Mesendoderm (in vitro differentiated cells): ENCODE results near the gene DYRK3.

Experiments
- DNase-seq: peaks from one replicate; pipeline ENCODE4 v3.0.0; 2013
- H2AK5ac ChIP-seq: 2 replicates; pipeline ENCODE4 v1.6.1; 2013; ENCODE audit warnings: low read length, inconsistent platforms
- H2BK120ac ChIP-seq: 2 replicates; pipeline ENCODE4 v1.6.1; 2013; ENCODE audit warnings: low read depth, mild to moderate bottlenecking, low read length, moderate library complexity, mixed read lengths
- H2BK15ac ChIP-seq: replicated peaks from 2 replicates; pipeline ENCODE4 v1.6.1; 2013; ENCODE audit warnings: low read depth, mild to moderate bottlenecking, moderate library complexity
- H2BK5ac ChIP-seq: 2 replicates; pipeline ENCODE4 v1.6.1; 2013; ENCODE audit warnings: low read length, inconsistent platforms
- H3K18ac ChIP-seq: 2 replicates; pipeline ENCODE4 v1.6.1; 2013; ENCODE audit warnings: mild to moderate bottlenecking, low read length, mixed read lengths
- H3K23ac ChIP-seq: one replicate; pipeline ENCODE4 v1.6.1; 2013; ENCODE audit warnings: low read length
- H3K27ac ChIP-seq: 2 replicates; pipeline ENCODE4 v1.5.1; 2013; ENCODE audit warnings: low read depth, mild to moderate bottlenecking, inconsistent platforms, low read length, moderate library complexity
- H3K27me3 ChIP-seq: 2 replicates; pipeline ENCODE4 v1.6.1; 2013; ENCODE audit warnings: low read length, control low read depth, mild to moderate bottlenecking, inconsistent platforms; ENCODE audit not compliant: insufficient read depth, poor library complexity
- H3K36me3 ChIP-seq: 2 replicates; pipeline ENCODE4 v1.6.1; 2013; ENCODE audit warnings: low read length, inconsistent platforms; ENCODE audit not compliant: control insufficient read depth, insufficient read depth
- H3K4ac ChIP-seq: one replicate; pipeline ENCODE4 v1.6.1; 2013; ENCODE audit warnings: low read depth, mild to moderate bottlenecking, low read length, moderate library complexity
- H3K4me1 ChIP-seq: 2 replicates; pipeline ENCODE4 v1.6.1; 2013; ENCODE audit warnings: low read depth, low read length, inconsistent platforms; ENCODE audit not compliant: control insufficient read depth
- H3K4me2 ChIP-seq: 2 replicates; pipeline ENCODE4 v1.6.1; 2013; ENCODE audit warnings: low read length
- H3K4me3 ChIP-seq: 2 replicates; pipeline ENCODE4 v1.5.1; 2013; ENCODE audit warnings: mild to moderate bottlenecking, low read length
- H3K56ac ChIP-seq: one replicate; pipeline ENCODE4 v1.6.1; 2013; ENCODE audit warnings: low read length
- H3K79me1 ChIP-seq: 2 replicates; pipeline ENCODE4 v1.6.1; 2013; ENCODE audit warnings: low read length, inconsistent platforms
- H3K79me2 ChIP-seq: 2 replicates; pipeline ENCODE4 v1.6.1; 2013; ENCODE audit warnings: mild to moderate bottlenecking, low read length; ENCODE audit not compliant: control insufficient read depth, insufficient read depth
- H3K9ac ChIP-seq: 2 replicates; pipeline ENCODE4 v1.6.1; 2013; ENCODE audit warnings: low read length, inconsistent platforms
- H4K5ac ChIP-seq: one replicate; pipeline ENCODE4 v1.6.1; 2013; ENCODE audit warnings: low read length
- H4K8ac ChIP-seq: one replicate; pipeline ENCODE4 v1.6.1; 2013; ENCODE audit warnings: low read depth, mild to moderate bottlenecking, control low read depth, low read length, moderate library complexity
- WGBS: extraction: QIAGEN DNeasy Blood & Tissue Kit; methylation state at CpG from one replicate; pipeline ENCODE4 v1.1.7; 2013; ENCODE audit warnings: low lambda C conversion rate, missing lambda C conversion rate; ENCODE audit not compliant: insufficient coverage; ENCODE audit errors: extremely low coverage; 5-methylcytosine and 5-hydroxymethylcytosine counted together

The DYRK3 gene

DNA sequence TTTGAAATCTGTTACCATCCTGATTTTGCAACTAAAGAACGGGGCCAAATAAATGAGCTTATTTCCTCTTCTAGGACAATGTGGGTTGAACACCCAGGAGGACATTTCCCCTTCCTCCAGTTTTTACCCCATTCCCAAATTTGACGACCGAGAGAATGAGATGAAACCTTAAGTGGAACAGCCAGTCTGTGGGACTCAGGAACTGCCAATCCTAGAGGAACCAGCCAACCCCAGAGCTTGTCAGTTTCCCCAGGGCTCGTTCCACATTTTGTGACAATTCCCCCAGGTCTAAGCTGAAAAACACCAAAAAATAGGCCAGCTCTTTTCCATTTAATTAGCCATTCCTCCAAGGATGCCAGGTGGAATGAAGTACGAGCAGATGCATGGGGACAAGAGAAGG is 28.0 kb downstream of the DYRK3 start:
- Histone ChIP-seq H3K4me1 (peaks cover 9% of the 10 kb centered on the region), H3K79me1 (no peaks in the 10 kb centered on the region), H3K4me2 (no peak overlapping the region), H2BK120ac (no peak overlapping the region), H4K5ac (no peak overlapping the region), H3K79me2 (no peaks in the 10 kb centered on the region), H3K4me3 (no peak overlapping the region), H2BK5ac (no peak overlapping the region), H4K8ac (no peak overlapping the region), H3K36me3 (no peaks in the 10 kb centered on the region), H3K56ac (no peak overlapping the region), H2BK15ac (no peak overlapping the region), H3K27me3 (no peaks in the 10 kb centered on the region), H2AK5ac (no peak overlapping the region), H3K27ac (no peak overlapping the region), H3K23ac (no peak overlapping the region), H3K9ac (no peak overlapping the region), H3K18ac (no peak overlapping the region), H3K4ac (no peak overlapping the region)
- DNase-seq: no peak
- no CpG with 5 or more reads among the region's 5 CpGs for WGBS

DNA sequence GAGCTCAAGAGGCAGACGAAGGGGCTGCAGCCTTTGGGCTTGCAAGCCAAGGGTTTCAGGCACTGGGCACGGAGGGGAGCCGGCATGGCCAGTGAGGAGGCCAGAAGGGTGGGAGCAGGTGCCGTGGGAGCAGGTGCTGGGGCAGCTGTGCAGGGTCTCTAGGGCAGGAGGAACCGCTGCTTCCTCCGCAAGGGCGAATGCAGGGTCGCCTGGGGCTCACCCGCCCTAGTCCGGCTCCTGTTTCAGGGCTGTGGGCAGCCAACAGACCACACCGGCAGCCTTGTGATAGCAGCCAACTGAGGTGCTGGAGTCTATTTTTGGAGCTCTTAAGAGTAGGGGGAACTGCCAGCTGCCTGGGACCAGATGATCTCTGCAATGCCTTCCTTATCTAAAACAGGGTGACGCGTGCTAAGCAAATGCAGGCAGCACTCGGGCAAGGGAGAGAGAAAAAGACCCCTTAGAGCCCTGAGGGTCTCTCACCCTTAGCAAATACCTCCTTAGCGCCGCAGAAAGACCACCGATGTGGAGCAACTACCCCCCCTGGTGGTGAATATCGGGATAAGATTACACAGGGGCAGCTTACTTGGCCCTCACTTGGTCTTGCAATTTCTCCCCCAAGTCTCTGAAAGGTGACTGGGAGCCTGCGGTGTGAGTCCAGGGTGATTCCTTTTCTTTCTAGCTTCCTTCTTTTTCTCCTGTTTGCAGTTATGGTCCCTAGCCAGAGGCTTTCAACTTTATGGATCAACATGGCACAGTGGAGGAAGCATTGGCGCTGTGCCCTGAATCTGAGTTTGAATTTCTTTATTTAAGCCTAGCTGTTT is 28.7 kb downstream of the DYRK3 start:
- Histone ChIP-seq H3K4me2 (peak overlapping the region; percentile 21), H3K4me3 (no peak overlapping the region), H3K27me3 (no peaks in the 10 kb centered on the region), H2BK5ac (no peak overlapping the region), H3K36me3 (no peaks in the 10 kb centered on the region), H3K27ac (no peak overlapping the region), H3K56ac (peak overlapping the region; percentile 65), H3K79me2 (no peaks in the 10 kb centered on the region), H2BK120ac (no peak overlapping the region), H3K4me1 (peaks cover 13% of the 10 kb centered on the region), H3K9ac (peak overlapping the region; percentile 16), H3K23ac (no peak overlapping the region), H3K18ac (no peak overlapping the region), H4K5ac (no peak overlapping the region), H2AK5ac (no peak overlapping the region), H3K4ac (no peak overlapping the region), H3K79me1 (no peaks in the 10 kb centered on the region), H4K8ac (no peak overlapping the region), H2BK15ac (no peak overlapping the region)
- no CpG with 5 or more reads among the region's 20 CpGs for WGBS
- DNase-seq: peak; percentile 86

DNA sequence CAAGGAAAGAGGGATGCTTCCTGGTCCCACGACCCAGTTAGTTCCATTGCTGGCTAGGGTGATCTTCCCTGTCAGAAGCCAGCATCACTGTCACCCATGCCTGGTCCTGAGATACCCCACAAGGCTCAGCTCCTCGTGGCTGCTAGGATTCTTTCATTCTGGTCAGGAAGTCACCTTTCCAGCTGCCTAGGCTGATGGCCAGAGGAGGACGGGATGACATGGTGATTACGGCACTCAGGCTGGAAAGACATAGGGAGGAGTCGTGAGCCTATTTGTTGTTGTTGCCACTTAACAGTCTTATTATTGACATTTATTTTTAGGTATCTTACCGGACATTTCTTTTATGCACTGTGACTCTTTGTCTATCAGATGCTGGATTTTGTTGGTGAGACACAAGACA is 29.4 kb downstream of the DYRK3 start:
- Histone ChIP-seq H3K9ac (no peak overlapping the region), H3K4me3 (no peak overlapping the region), H4K8ac (no peak overlapping the region), H3K27me3 (no peaks in the 10 kb centered on the region), H3K79me1 (no peaks in the 10 kb centered on the region), H3K4ac (no peak overlapping the region), H3K56ac (no peak overlapping the region), H2AK5ac (no peak overlapping the region), H3K23ac (no peak overlapping the region), H4K5ac (no peak overlapping the region), H3K79me2 (no peaks in the 10 kb centered on the region), H3K4me2 (no peak overlapping the region), H2BK5ac (no peak overlapping the region), H2BK15ac (no peak overlapping the region), H3K18ac (no peak overlapping the region), H3K36me3 (no peaks in the 10 kb centered on the region), H3K27ac (no peak overlapping the region), H2BK120ac (no peak overlapping the region), H3K4me1 (peaks cover 9% of the 10 kb centered on the region)
- DNase-seq: no peak
- no CpG with 5 or more reads among the region's 6 CpGs for WGBS

DNA sequence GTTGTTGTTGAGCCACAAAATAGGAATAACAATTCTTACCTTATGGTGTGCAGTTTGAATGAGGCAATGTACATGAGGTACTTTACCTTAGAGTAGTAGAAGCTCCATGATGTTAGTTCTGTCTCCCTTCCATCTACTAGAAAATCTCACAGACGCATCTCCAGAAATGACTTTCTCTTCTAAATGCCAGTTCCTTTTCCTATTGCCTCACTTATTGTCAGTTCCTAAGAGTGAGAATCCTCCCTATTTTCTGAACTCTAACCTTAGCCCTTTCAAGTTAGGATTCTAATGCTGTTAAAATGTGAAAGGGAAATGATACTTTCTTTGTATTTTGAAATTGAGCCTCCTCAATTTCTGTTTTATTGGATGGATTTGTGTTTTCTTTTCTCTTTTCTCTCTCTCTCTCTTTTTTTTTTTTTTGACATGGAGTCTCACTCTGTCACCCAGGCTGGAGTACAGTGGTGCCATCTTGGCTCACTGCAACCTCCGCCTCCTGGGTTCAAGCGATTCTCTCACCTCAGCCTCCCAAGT is 30.8 kb downstream of the DYRK3 start:
- H4K5ac ChIP-seq: no peak overlapping the region
- no CpG with 5 or more reads among the region's 3 CpGs for WGBS
- H3K36me3 ChIP-seq: no peaks in the 10 kb centered on the region

DNA sequence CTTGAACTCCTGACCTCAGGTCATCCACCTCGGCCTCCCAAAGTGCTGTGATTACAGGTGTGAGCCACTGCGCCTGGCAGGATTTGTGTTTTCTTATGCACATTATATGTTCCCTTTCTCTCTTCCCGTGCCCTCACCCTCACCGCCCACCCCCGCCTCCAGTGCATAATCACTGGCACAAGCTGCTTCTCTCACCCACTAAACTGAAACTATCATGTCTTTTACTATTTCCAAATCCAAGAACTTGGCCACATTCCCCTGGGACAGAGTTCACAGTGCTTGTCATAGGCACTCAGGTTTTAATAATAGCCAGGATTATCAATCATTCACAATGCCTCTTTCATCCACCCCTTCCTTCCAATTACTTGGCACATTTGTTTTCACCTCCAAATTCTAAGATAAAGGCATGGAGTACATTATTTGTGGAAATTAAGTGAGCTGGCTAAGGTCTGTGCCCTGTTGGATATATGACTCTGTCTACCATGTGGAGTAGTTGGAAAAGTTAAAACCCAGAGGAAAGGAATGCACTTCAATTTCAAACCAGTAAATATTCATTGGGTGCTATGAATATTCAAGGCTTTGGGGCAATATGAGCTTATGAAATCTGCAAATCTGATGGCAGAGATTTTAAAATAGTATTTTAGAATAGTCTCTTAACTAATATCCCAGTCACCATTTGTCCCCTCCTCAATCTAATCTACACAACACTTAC is 31.8 kb downstream of the DYRK3 start:
- Histone ChIP-seq H2BK15ac (no peak overlapping the region), H3K4me3 (no peak overlapping the region), H4K8ac (no peak overlapping the region), H3K27me3 (no peaks in the 10 kb centered on the region), H4K5ac (no peak overlapping the region), H3K79me1 (no peaks in the 10 kb centered on the region), H2BK120ac (no peak overlapping the region), H3K23ac (no peak overlapping the region), H2BK5ac (no peak overlapping the region), H3K18ac (no peak overlapping the region), H3K9ac (no peak overlapping the region), H3K56ac (no peak overlapping the region), H3K4ac (no peak overlapping the region), H3K4me2 (no peak overlapping the region), H3K27ac (no peak overlapping the region), H3K36me3 (no peaks in the 10 kb centered on the region), H3K79me2 (no peaks in the 10 kb centered on the region), H3K4me1 (peaks cover 9% of the 10 kb centered on the region), H2AK5ac (no peak overlapping the region)
- no peak for DNase-seq
- no CpG with 5 or more reads among the region's 5 CpGs for WGBS

More for the DNA sequence above, 30.8 kb downstream of the DYRK3 start:
- Histone ChIP-seq H3K18ac (no peak overlapping the region), H2BK120ac (no peak overlapping the region), H2BK5ac (no peak overlapping the region), H2AK5ac (no peak overlapping the region), H3K27me3 (no peaks in the 10 kb centered on the region), H3K23ac (no peak overlapping the region), H3K4me1 (peaks cover 9% of the 10 kb centered on the region), H3K79me1 (no peaks in the 10 kb centered on the region), H3K9ac (no peak overlapping the region), H2BK15ac (no peak overlapping the region), H3K27ac (no peak overlapping the region), H4K8ac (no peak overlapping the region), H3K4ac (no peak overlapping the region), H3K56ac (no peak overlapping the region), H3K4me3 (no peak overlapping the region), H3K4me2 (no peak overlapping the region), H3K79me2 (no peaks in the 10 kb centered on the region)
- DNase-seq: no peak
